TTC549 (cell line): Measurements from ENCODE around the gene TMEM14A.
"Not testable (repeated sequence)": the region's sequence is repeated elsewhere in the genome, so short reads cannot be mapped to it uniquely, and the experiment has no call there.

ENCODE experiments used
- FAIRE-seq: peaks from 2 replicates; lab custom pipeline; 2012; peaks lifted over from hg19 to GRCh38; lab: Jason Lieb, UNC

The TMEM14A gene

GRCh38 chr6:52670502-52671409 lies at the start of gene TMEM14A:
Gene TMEM14A, plus strand, starts transcription at chr6:52671113. Its CDS starts 5,990 bp downstream, at chr6:52677103.
- no peak for FAIRE-seq

- no peak for FAIRE-seq
These were observed 49.3 kb upstream of the TMEM14A start for GRCh38 chr6:52621631-52622030.

- no peak for FAIRE-seq
These were observed 48.1 kb upstream of the TMEM14A start for GRCh38 chr6:52622810-52623209.

- FAIRE-seq = no peak
These were observed 38.9 kb upstream of the TMEM14A start for GRCh38 chr6:52632011-52632410.

GRCh38 chr6:52634211-52634610 lies 36.7 kb upstream of the TMEM14A start:
- no peak for FAIRE-seq

GRCh38 chr6:52635049-52635577 lies 35.8 kb upstream of the TMEM14A start:
- no peak for FAIRE-seq

- no peak for FAIRE-seq
These were observed 34.1 kb upstream of the TMEM14A start for GRCh38 chr6:52636830-52637229.

GRCh38 chr6:52639493-52639892 lies 31.4 kb upstream of the TMEM14A start:
- FAIRE-seq = no peak

GRCh38 chr6:52640170-52640569 lies 30.7 kb upstream of the TMEM14A start:
- no peak for FAIRE-seq

- FAIRE-seq = no peak
These were observed 30.0 kb upstream of the TMEM14A start for GRCh38 chr6:52640916-52641315.

- no peak for FAIRE-seq
These were observed 29.5 kb upstream of the TMEM14A start for GRCh38 chr6:52641388-52641787.

- FAIRE-seq = no peak
These were observed 29.1 kb upstream of the TMEM14A start for GRCh38 chr6:52641826-52642225.

- no peak for FAIRE-seq
These were observed 28.5 kb upstream of the TMEM14A start for GRCh38 chr6:52642368-52642767.

- FAIRE-seq = no peak
These were observed 27.8 kb upstream of the TMEM14A start for GRCh38 chr6:52643158-52643557.

GRCh38 chr6:52644253-52644652 lies 26.7 kb upstream of the TMEM14A start:
- FAIRE-seq = no peak

- no peak for FAIRE-seq
These were observed 24.9 kb upstream of the TMEM14A start for GRCh38 chr6:52645976-52646375.

- FAIRE-seq = no peak
These were observed 23.7 kb upstream of the TMEM14A start for GRCh38 chr6:52647199-52647598.

- no peak for FAIRE-seq
These were observed 21.3 kb upstream of the TMEM14A start for GRCh38 chr6:52649536-52650160.

- FAIRE-seq = no peak
These were observed 20.0 kb upstream of the TMEM14A start for GRCh38 chr6:52650941-52651340.

GRCh38 chr6:52653151-52653550 lies 17.8 kb upstream of the TMEM14A start:
- no peak for FAIRE-seq

GRCh38 chr6:52654007-52654406 lies 16.9 kb upstream of the TMEM14A start:
- FAIRE-seq = no peak

GRCh38 chr6:52654592-52654991 lies 16.3 kb upstream of the TMEM14A start:
- no peak for FAIRE-seq

GRCh38 chr6:52655941-52656340 lies 15.0 kb upstream of the TMEM14A start:
- FAIRE-seq = not testable (repeated sequence)
